ENCODE data around the gene PAPOLB.
A peak's percentile ranks its signal among the peaks of the same experiment; 100 is the strongest.
"Not testable (repeated sequence)": the region's sequence is repeated elsewhere in the genome, so short reads cannot be mapped to it uniquely, and the experiment has no call there.

Gene PAPOLB

DNA sequence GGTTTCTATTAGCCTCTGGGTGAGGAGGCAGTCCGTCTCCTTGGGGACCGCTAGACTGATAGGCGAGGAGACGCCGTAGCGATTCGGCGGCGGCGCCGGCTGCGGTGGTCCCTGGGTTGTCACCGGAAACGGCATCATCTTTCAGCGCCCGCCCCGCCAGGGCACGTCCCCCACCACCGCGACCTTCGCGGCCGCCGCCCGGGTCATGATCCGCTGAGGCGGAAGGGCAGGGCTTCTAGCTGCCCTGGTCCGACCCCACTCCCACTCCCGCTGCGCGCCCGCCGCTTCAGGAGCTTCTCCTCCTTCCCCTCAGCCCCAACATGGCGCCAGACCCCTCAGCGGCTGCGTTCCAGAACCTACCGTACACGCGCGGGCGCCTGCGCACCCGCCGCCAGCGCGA lies at the start of gene PAPOLB:
Gene PAPOLB (minus strand): TSS at position 358 of the 400 bp plus-strand sequence. CDS start 220 bp downstream, at position 138.
- DNase-seq, result no peak

DNA sequence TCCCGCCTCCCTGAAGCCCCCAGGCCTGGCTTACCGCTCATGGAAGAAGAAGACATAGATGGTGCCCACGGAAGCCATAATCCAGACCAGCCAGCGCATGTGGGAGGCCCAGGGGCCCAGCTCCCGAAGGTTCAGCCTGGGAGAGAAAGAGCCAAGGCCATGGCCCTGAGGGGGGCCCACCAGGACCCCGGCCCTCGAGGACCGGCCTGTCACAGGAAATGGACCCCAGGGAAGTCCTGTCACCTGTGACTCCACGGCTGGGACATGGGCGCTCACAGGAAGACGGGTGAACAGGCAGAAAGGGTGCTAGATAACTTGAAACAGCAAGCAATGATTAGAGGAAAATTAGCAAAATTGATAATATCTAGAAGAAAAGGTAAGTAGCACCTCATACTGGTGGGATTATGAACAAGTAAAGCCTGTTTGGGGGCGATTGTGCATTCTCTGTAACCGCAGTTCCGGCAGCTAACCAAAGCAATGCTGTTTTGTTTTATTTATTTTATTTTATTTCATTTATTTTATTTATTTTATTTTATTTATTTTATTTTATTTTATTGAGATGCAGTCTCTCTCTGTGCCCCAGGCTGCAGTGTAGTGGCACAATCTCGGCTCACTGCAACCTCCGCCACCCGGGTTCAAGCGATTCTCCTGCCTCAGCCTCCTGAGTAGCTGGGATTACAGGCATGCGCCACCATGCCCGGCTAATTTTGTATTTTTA lies 49.4 kb upstream of the PAPOLB start:
- DNase-seq, result no peak

DNA sequence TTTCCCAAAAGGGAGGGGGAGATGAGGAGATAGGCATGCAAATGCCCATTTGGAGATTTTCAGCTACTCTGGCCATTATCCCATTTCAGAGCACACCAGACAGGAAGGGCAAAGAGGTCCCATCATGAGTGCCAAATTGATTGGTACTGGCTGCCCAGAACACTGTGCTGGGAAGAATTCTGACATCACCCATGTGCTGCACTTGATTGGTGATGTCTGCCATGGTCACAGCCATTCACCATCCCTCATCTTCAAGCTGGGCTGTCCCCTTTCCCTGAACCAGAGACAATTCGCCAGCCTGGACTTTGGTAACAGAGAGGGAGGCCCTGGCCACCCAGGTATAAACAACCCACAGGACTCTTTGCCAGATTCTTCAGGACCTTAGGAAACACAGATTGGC lies 44.9 kb upstream of the PAPOLB start:
- no peak for DNase-seq

DNA sequence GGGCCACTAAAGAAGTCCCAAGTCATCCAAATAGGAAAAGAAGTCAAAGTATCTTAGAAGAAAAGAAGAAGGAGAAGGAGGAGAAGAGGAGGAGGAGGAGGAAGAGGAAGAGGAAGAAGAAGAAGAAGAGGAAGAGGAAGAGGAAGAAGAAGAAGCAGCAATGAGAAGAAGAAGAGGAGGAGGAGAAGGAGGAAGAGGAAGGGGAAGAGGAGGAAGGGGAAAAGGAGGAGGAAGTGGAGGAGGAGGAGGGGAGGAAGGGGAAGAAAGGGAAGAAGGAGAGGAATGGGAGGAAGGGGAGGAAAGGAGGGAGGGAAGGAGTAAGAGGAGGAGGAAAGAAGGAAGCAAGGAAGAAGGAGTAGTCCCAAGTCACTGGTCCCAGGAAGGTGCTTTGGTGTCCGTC lies 43.3 kb upstream of the PAPOLB start:
- DNase-seq, result no peak

DNA sequence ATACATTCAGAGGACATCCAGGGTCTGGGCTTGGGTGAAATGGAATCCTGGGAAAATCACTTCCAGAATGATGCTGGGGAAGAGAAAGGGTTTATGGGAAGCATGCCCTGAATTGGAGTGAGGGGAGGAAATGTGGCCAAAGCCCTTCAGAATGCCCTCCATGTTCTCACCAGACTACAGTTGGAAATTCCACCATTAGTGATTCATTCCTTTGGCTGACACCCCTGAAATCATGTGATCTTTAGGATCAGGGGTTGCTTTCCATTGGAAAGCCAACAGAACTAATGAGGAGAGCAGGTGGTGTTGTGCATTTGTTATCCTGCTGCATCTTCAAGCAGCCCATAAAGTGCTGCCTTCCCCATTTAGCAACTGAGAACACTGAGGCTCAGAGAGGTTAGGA lies 42.5 kb upstream of the PAPOLB start:
- DNase-seq, result no peak

DNA sequence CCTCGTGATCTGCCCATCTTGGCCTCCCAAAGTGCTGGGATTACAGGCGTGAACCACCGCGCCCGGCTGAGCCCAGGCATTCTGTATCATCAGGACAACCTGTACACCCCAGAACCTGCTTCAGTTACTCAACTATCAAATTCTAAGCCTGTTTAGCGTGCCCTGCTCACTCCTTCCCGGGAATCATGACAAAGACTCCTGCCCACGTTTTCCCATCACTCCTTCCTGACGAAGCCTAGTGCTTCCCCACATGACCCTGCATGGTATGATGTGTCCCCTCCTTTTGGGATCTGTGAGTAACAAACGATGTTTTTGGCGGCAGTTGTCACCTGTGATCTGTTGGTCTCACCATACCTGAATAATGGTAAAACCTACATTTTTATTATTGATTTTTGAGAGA lies 33.9 kb upstream of the PAPOLB start:
- DNase-seq, result no peak

DNA sequence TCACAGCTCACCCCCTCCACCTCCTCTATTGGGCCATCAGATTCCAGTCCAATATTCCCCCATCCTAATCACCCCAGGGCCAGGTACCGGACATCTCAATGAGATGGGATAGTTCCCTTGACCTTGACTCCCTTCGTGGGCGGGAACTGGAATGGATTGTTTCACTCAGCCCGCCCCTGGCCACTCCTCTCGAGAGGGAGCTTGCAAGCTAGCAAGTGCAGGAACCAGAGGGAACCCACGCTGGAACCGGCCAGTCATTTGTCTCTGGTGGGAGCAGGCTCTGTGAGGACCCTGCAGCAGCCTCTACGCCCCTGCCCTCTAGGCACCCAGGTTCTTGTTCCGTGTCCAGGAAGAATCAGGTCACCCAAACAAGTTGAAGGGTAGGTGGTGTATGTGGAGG lies 32.7 kb upstream of the PAPOLB start:
- no peak for DNase-seq

DNA sequence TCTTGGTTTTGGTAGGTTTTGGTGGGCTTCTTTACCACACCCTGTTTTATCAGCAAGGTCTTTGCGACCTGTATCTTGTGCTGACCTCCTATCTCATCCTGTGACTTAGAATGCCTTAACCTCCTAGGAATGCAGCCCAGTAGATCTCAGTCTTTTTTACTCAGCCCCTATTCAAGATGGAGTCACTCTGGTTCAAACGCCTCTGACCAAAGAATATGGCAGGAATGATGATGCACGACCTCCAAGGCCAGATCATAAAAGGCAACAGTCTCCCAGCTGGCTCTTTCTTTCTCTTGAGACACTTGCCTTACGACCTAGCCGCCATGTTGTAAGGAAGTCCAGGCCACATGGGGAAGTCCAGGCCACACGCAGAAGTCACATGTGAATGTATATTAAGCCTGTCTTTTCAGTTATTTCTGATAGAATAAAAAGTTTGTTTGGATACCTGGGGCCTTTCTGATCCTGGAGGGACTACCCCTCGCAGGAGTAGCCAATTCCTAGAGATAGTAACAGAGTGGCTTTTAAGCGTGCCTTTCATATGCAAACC lies 32.2 kb upstream of the PAPOLB start:
- no peak for DNase-seq

DNA sequence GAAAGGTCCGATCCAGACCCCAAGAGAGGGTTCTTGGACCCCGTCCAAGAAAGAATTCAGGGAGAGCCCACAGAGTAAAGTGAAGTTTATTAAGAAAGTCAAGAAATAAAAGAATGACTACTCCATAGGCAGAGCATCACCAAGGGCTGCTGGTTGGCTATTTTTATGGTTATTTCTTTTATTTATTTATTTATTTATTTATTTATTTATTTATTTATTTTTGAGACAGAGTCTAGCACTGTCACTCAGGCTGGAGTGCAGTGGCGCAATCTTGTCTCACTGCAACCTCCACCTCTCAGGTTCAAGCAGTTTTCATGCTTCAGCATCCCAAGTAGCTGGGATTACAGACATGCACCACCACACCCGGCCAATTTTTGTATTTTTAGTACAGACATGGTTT lies 31.4 kb upstream of the PAPOLB start:
- not testable (repeated sequence) for DNase-seq

DNA sequence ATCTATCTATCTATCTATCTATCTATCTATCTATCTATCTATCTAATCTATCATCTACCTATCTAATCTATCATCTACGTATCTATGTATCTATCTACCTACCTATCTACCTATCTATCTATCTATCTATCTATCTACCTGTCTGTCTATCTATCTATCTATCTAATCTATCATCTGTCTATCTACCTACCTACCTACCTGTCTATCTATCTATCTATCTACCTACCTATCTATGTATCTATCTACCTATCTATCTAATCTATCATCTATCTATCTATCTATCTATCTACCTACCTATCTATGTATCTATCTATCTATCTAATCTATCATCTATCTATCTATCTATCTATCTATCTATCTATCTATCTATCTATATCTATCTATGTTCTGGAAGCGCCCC lies 29.7 kb upstream of the PAPOLB start:
- not testable (repeated sequence) for DNase-seq

DNA sequence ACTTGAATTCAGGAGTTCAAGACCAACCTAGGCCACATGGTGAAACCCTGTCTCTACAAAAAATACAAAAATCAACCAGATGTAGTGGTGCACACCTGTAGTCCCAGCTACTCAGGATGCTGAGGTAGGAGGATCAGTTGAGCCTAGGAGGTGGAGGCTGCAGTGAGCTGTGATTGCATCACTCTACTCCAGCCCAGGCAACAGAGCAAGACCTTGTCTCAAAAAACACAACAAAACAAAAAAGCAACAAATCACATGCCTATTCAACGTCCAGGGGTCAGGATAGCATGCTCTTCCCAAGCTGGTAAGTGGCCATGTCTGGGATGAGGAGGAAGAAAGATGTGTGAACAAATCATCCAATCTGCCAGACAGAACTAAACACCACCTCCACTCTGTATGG lies 27.9 kb upstream of the PAPOLB start:
- no peak for DNase-seq

DNA sequence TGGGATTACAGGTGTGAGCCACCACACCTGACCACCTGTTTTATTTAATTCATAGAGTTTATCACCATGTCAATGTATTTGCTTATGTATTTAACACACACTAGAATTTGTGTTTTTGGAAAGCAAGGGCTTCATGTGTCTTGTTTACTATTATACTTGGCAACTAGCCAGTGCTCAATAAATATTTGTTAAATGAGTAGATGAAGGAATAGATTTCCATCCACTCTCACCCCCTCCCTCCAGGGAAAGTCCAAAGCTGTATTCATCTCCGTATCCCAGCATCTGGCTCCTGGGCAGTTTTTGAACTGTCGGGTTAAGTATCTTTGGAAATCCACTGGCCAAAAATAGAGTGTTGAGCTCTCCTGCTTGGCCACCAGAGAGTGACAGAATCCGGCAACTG lies 26.3 kb upstream of the PAPOLB start:
- DNase-seq, result no peak

DNA sequence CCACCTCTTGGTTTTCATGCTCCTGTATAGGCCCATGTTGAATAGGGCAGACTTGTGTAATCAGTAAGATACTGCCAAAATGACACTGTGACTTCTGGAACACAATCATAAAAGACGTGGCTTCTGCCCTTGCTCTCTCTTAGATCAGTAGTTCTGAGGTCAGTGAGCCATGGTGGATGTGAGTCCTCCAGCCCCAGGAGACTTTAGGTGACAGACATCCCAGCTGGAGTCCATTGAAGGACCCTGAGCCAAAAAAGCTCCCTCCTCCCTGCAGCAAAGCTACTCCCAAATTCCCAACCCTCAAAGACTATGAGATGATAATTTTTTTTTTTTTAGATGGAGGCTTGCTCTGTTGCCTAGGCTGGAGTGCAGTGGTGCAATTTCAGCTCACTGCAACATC lies 24.8 kb upstream of the PAPOLB start:
- no peak for DNase-seq

DNA sequence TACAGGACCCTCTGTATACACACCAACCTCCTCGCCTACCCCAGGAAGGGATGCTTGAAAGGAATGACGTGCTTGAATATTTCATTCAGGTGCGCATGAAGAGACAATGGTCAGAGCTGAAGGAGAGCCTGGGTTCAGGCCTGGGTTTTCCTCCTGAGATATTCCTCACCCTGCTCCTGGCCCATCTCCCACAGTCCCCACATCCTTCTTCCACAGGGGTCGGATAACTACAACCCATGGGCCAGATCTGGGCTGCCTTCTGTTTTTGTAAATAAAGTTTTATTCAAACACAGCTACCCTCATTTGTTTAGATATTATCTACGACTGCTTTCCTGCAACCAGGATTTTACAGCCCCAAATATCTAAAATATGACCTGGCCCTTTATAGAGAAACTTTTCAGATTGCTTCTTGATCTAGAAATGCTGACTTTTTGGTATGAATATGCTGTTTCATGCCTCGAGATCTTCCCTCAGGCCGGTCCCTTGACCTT lies 23.5 kb upstream of the PAPOLB start:
- no peak for DNase-seq

DNA sequence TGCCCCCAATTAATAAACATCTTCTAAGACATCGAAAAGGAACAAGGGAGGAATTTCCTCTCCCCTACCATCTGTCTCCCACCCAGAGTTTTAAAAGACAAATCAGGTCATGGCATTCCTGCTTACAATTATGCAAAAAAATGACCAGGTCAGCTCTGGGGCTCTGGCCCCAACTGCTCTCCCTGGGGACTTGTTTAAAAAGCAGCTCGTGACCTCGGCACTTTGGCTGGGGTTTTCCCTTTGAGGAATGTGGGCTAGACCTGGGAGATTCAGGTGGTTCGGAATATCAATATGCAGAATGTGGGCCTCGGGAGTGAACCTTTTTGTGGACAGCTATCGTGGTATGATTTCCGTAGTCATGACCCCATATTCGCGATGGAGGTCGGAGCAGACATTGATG lies 22.3 kb upstream of the PAPOLB start:
- no peak for DNase-seq

DNA sequence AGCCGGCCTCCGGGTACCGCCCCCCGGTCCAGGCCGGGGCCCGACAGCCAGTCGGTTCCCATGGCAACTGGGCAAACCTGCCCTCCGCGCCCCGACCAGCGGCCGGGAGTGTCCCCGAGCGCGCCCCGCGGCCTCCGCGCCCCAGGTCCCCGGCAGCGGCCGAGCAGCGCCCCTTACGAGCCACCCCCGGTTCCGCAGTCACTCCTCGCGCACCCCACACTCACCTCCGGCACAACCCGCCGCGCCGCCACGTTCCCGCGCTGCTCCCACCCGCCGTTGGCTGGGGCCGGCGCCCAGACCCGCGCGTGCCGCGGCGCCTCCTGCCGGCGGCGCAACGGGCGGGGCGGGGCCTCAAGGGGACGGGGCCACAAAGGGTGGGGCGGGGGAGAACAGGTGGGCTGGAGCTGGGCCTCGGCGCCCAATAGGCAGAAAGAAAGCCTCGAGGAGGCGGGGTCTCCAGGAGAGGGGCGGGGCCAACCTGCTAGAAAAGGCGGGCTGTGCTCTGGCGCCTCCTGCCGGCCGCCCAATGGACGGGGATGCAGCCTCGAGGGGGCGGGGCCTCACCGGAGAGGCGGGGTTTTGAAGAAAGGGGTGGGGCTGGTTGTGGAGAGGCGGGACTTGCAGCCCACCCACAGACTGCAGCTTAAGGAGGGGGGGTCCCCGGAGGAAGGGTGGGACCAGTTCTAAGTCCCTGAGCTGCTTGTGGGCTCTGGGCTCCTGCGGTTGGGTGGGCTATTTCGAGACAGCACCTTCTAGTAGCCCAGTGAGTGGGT lies 21.7 kb upstream of the PAPOLB start, which contains the start of gene RADIL:
Gene RADIL (minus strand): TSS at position 345 of the 773 bp plus-strand sequence. CDS start 5,577 bp downstream, outside the sequence.
- DNase-seq, result peak; percentile 56 to 82 (median 68)

DNA sequence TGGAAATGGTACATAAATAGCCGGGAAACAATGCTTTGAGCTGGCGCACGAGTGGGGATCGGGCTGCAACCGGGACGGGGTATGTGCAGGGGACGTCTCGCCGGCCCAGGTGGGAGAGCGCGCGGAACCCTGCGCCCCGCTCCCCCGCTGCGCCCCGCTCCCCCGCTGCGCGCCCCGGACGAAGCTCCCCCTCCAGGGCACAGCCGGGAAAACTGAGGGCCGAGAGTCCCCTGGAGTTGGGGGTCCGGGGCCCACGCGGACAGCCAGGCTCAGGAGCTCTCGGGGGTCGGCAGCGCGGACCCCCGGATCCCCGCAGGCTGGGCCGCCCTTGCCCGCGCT lies 21.2 kb upstream of the PAPOLB start:
- DNase-seq, result no peak

DNA sequence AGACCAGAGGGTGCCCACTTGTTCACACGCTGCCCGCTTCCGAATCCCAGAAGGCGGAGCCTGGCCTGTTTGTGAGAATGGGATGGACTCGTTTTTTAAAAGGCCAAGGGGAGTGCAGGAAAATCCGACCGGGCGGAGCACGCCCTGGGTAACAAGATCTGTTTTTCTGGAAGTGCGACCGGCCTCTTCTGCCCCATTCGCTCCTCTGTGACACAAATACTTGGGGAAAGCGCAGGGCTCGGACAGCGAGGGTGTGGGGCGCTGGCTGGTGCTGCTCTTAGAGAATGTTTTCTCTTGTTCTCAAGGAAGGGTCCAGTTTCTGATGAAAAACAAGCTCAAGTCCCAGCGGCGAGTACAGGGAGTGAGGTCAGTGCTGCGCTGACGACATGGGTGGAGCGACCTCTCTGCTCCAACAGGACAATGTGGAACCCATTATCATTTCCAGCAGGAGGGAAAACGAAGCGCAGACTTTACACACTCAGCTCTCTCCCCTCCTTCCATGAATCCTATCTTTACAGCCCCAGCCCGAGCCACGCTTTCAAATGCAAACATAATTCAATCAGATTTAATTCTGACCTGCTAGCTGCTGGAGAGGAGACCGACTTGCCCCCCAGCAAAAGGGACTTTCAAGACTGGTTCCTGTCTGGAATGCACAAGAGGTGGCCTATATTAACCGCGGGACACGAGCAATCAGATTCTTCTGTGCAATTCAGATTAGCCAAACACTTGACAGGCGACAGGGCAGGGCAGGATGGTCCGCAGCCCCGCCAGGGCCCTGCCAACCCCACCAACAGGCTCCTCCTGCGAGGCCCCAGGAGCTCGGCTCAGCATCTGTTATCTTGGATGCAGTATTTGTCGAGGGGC lies 20.6 kb upstream of the PAPOLB start:
- DNase-seq, result no peak

DNA sequence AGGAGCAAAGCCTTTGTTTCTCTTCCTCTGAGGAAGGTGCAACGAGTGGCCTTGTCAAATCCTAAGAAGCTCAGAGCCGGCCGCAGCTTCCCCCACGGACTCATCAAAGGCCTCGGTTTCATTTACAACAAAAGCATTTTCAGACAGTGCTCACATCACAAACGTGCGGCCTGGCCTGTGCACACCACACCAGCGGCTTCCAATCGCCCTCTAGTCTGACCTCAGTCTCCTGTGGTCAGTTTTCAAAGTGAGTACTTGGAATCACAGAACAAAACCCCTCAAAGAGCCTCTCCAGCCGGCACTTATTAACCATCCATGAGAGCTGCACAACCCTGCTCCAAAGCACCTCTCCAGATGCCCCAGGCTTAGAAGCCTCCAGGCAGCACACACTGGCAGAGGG lies 18.4 kb upstream of the PAPOLB start:
- DNase-seq, result no peak

DNA sequence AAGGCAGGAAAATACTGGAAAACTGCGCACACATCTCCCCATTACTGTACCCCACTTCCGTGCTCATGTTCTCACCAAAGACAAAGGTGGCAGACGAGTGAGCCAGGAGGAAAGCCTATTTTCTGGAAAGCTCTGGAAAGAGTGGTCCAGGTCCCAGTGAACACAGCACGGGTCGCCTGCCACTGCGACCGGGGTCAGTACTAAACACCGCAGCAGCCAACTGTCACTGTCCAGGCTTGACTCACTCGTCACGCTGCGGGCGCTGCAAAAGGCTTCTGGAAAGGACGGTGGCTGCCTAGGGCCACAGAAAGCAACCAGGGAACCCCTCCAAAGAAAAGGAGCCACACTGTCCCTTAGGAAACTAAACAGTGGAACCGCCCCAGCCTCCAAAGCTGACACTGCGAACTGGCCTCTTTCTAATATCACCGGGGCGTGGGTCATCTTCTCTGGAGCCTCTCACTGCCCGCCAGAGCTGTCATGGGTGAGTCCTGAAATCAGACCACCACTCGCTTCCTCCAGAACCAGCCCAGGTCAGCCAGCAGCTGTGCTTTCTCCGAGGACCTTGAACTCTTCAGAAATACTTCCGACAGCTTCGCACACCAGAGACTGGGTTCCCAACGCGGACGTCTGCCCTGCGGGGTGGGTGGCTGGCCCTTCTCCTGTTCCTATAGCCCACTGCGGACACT lies 17.7 kb upstream of the PAPOLB start:
- DNase-seq, result no peak

DNA sequence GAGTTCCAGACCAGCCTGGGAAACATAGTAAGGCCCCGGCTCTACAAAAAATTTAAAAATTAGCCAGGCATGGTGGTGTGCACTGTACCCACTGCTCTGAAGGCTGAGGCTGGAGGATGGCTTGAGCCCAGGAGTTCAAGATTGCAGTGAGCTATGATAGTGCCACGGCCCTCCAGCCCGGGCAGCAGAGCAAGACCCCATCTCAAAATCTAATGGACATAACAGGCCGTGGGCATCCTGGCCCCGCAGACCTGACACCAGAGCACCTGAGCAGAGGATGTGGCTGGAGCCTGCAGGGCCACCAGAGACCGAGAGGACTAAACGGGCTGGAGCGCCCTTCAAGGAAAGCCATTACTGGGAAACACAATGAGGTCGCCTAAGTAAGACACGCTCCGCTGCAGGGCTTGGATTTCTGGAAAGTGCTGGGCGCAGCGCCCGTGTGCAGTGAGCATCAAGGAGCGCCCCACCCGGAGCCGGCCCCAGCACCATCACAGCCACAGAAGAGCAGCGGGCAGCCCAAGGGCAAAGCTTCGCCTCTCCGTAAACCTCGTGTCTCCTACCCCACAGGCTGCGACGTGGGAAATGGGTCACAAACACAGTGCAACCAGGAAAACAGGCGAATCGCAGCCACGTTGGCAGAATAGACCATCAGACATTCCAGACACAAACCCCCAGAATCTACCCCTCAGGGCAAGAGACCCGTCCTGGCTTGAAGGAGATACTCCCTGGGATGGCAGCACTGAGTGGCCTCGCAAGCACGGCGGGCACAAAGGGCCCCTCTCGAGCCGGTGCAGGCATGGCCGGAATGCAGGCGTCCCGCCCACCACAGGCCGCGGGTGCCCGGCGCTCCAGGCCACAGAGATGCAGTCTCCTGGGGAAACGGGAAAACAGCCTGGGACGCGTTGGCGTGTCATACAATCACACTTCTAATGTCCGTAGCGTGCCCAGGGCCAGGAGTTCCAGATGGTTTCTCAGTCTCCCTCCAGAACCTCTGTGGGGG lies 16.8 kb upstream of the PAPOLB start:
- DNase-seq, result no peak

Measured in activated naive CD4-positive, alpha-beta T cell (primary cell).